SK-N-SH (cell line): ENCODE measurements around the gene EXOC6B. TPM values are rescaled to one million over a fixed set of nuclear protein-coding genes. Genes with fewer than 3 reads are reported as not detected.

ENCODE experiments used
- CTCF ChIA-PET: fragments of 300-600, 350-600 bp; formaldehyde crosslinking; extraction: SDS; loops from one replicate; lab custom pipeline; 2021; lab: Yijun Ruan, JAX
- POLR2A ChIA-PET: fragments of 350-600 bp; sonication (Branson Sonifier 250); formaldehyde crosslinking; extraction: SDS; loops from one replicate; lab custom pipeline; 2020; ENCODE audit warnings: antibody characterized with exemption, inconsistent platforms; lab: Yijun Ruan, JAX
- DNase-seq: peaks from one replicate; pipeline ENCODE4 v3.0.0; 2012
- H2AFZ ChIP-seq: fragments of 200-600 bp; sonication (generic); 2 replicates; pipeline ENCODE4 v1.8.1; 2016; ENCODE audit warnings: antibody characterized with exemption, mild to moderate bottlenecking, low read depth
- H3F3A ChIP-seq: fragments of 200-600 bp; sonication (generic); replicated peaks from 2 replicates; pipeline ENCODE3; 2016; ENCODE audit warnings: antibody characterized with exemption, mild to moderate bottlenecking; ENCODE audit not compliant: insufficient read depth
- H3K27ac ChIP-seq, 2 experiments: fragments of 200-500 bp in 1 of 2; fragments of 200-600 bp in 1 of 2; sonication (Bioruptor generic) in 1 of 2; sonication (generic), shearing (Covaris generic) in 1 of 2; 2 replicates each; pipeline versions ENCODE4 v1.5.1 to v1.6.1; 2014 to 2016; ENCODE audit warnings: low read depth in 2 of 2, inconsistent platforms in 1 of 2, low read length in 1 of 2, mild to moderate bottlenecking in 1 of 2, mixed read lengths in 1 of 2
- H3K27me3 ChIP-seq: fragments of 200-600 bp; sonication (generic), shearing (Covaris generic); 2 replicates; pipeline ENCODE4 v1.6.1; 2016; ENCODE audit warnings: mixed run types; ENCODE audit not compliant: insufficient read depth
- H3K36me3 ChIP-seq, 2 experiments: fragments of 200-500 bp in 1 of 2; fragments of 200-600 bp in 1 of 2; sonication (Bioruptor generic) in 1 of 2; sonication (generic) in 1 of 2; replicated peaks in 1 of 2; 2 replicates each; pipeline versions ENCODE3 to v1.5.1; 2014 to 2016; ENCODE audit warnings: low read length in 1 of 2, mild to moderate bottlenecking in 1 of 2; ENCODE audit not compliant: insufficient read depth in 2 of 2, control insufficient read depth in 1 of 2
- H3K4me1 ChIP-seq, 2 experiments: fragments of 200-500 bp in 1 of 2; fragments of 200-600 bp in 1 of 2; sonication (Bioruptor generic) in 1 of 2; sonication (generic), shearing (Covaris generic) in 1 of 2; 2 replicates each; pipeline versions ENCODE4 v1.5.1 to v1.6.1; 2014 to 2016; ENCODE audit warnings: low read depth in 1 of 2, low read length in 1 of 2, mixed run types in 1 of 2; ENCODE audit not compliant: insufficient read depth in 2 of 2, control insufficient read depth in 1 of 2
- H3K4me2 ChIP-seq: fragments of 200-600 bp; sonication (generic), shearing (Covaris generic); 2 replicates; pipeline ENCODE4 v1.6.1; 2017; ENCODE audit warnings: mixed run types
- H3K4me3 ChIP-seq, 2 experiments: fragments of 200-500 bp in 1 of 2; fragments of 200-600 bp in 1 of 2; sonication (Bioruptor generic) in 1 of 2; sonication (generic), shearing (Covaris generic) in 1 of 2; 2 replicates each; pipeline versions ENCODE4 v1.5.1 to v1.8.1; 2014 to 2016; ENCODE audit warnings: low read depth in 2 of 2, inconsistent platforms in 1 of 2, low read length in 1 of 2, mild to moderate bottlenecking in 1 of 2, mixed read lengths in 1 of 2, moderate library complexity in 1 of 2
- H3K79me2 ChIP-seq: fragments of 200-600 bp; sonication (generic); 2 replicates; pipeline ENCODE4 v1.8.1; 2017; ENCODE audit warnings: mild to moderate bottlenecking; ENCODE audit not compliant: insufficient read depth
- H3K9ac ChIP-seq: fragments of 200-600 bp; sonication (generic); 2 replicates; pipeline ENCODE4 v1.6.1; 2017; ENCODE audit warnings: mixed run types
- H3K9me2 ChIP-seq: fragments of 200-600 bp; sonication (generic); 2 replicates; pipeline ENCODE4 v1.6.1; 2017; ENCODE audit warnings: mixed run types
- H3K9me3 ChIP-seq: fragments of 200-600 bp; sonication (generic); 2 replicates; pipeline ENCODE4 v1.6.1; 2017; ENCODE audit warnings: mixed run types, mild to moderate bottlenecking, moderate library complexity
- H4K20me1 ChIP-seq: fragments of 200-600 bp; sonication (generic); 2 replicates; pipeline ENCODE4 v1.6.1; 2017; ENCODE audit warnings: mild to moderate bottlenecking, mixed run types; ENCODE audit not compliant: insufficient read depth
- EP300 ChIP-seq, 2 experiments: IDR thresholded peaks; 2 replicates each; pipeline versions ENCODE4 v1.4.0 to v1.6.1; 2012; ENCODE audit warnings: borderline replicate concordance in 1 of 2, low read depth in 1 of 2, low read length in 1 of 2
- EZH2phosphoT487 ChIP-seq: fragments of 200-600 bp; sonication (generic); IDR thresholded peaks from 2 replicates; pipeline ENCODE4 v1.6.1; 2017; ENCODE audit warnings: low read depth, mixed run types, mild to moderate bottlenecking, antibody characterized with exemption, moderate library complexity, borderline replicate concordance
- FOXM1 ChIP-seq: IDR thresholded peaks from 2 replicates; pipeline ENCODE4 v1.4.0; 2012; ENCODE audit warnings: low read depth, mild to moderate bottlenecking
- GABPA ChIP-seq: IDR thresholded peaks from 2 replicates; pipeline ENCODE4 v1.4.0; 2012; ENCODE audit warnings: low read depth, mild to moderate bottlenecking
- MEF2A ChIP-seq: IDR thresholded peaks from 2 replicates; pipeline ENCODE4 v1.4.0; 2012; ENCODE audit warnings: low read depth, borderline replicate concordance
- MXI1 ChIP-seq: IDR thresholded peaks from 2 replicates; pipeline ENCODE4 v1.6.1; 2012; ENCODE audit warnings: mild to moderate bottlenecking, low read depth, low read length, improper control_type of control experiment
- POLR2AphosphoS5 ChIP-seq: IDR thresholded peaks from 2 replicates; pipeline ENCODE4 v1.6.1; 2012; ENCODE audit warnings: low read depth, low read length
- RCOR1 ChIP-seq: fragments of 150-350 bp; IDR thresholded peaks from 2 replicates; pipeline ENCODE4 v1.6.1; 2017; ENCODE audit warnings: antibody characterized with exemption, low read length
- TAF1 ChIP-seq: IDR thresholded peaks from 2 replicates; pipeline ENCODE4 v1.6.1; 2012; ENCODE audit warnings: low read depth, mild to moderate bottlenecking, low read length, moderate library complexity, borderline replicate concordance
- TCF12 ChIP-seq: IDR thresholded peaks from 2 replicates; pipeline ENCODE4 v1.4.0; 2012
- YY1 ChIP-seq: IDR thresholded peaks from 2 replicates; pipeline ENCODE4 v1.4.0; 2012; ENCODE audit warnings: low read depth, mild to moderate bottlenecking
- WGBS: methylation state at CpG from one replicate; pipeline ENCODE4 v1.1.6; 2017; ENCODE audit warnings: low lambda C conversion rate; 5-methylcytosine and 5-hydroxymethylcytosine counted together
- polyA plus RNA-seq, 3 experiments: library from polyadenylated mRNA; depleted of rRNA; stranded (reverse); fragments of >200 nt; gene quantifications; 2 replicates each; pipeline ENCODE4 v1.2.3, GENCODE V29; 2012
- TF ChIP-seq, protein P1 (sequence below): fragments of 200-600 bp; sonication (generic); IDR thresholded peaks from 2 replicates; pipeline ENCODE4 v1.6.1; 2017; ENCODE audit warnings: antibody characterized with exemption, mild to moderate bottlenecking, moderate library complexity
- TF ChIP-seq, protein P2 (sequence below): IDR thresholded peaks from 2 replicates; pipeline ENCODE4 v1.4.0; 2012; ENCODE audit warnings: low read depth
- TF ChIP-seq, protein P3 (sequence below): IDR thresholded peaks from 2 replicates; pipeline ENCODE4 v1.6.1; 2012; ENCODE audit warnings: mild to moderate bottlenecking, low read depth, low read length, moderate library complexity
- TF ChIP-seq, protein P4 (sequence below): IDR thresholded peaks from 2 replicates; pipeline ENCODE4 v1.4.0; 2012; ENCODE audit warnings: low read depth, borderline replicate concordance
- TF ChIP-seq, protein P5 (sequence below): IDR thresholded peaks from 2 replicates; pipeline ENCODE4; 2012
- TF ChIP-seq, protein P6 (sequence below): fragments of 150-350 bp; IDR thresholded peaks from 2 replicates; pipeline ENCODE4 v1.6.1; 2017; ENCODE audit warnings: antibody characterized with exemption, low read length, low read depth, borderline replicate concordance
- TF ChIP-seq, protein P7 (sequence below): fragments of 150-350 bp; IDR thresholded peaks from 2 replicates; pipeline ENCODE4 v1.6.1; 2016; ENCODE audit warnings: mild to moderate bottlenecking, low read depth, low read length

EXOC6B gene
- polyA plus RNA-seq, 1 of the 3 experiments (the other 2 are of a cell fraction) = 7.4 TPM

DNA sequence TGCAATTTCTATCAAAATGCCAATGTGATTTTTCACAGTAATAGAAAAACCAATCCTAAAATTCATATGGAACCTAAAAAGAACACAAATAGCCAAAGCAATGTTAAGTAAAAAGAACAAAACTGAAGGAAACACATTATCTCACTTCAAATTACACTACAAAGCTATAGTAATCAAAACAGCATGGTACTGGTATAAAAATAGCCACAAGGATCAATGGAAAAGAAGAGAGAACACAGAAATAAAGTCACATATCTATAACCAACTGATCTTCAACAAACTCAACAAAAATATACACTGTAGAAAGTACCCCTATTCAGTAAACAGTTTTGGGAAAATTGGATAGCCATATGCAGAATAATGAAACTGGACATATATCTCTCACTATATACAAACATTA lies 426.0 kb downstream of the EXOC6B start:
- no peaks in the 10 kb centered on the region for H3K27me3 ChIP-seq
- H3F3A ChIP-seq = peaks cover 3% of the 10 kb centered on the region
- H3K4me2 ChIP-seq = no peak overlapping the region
- TF ChIP-seq GABPA = no peak
- TF ChIP-seq, protein P1, sequence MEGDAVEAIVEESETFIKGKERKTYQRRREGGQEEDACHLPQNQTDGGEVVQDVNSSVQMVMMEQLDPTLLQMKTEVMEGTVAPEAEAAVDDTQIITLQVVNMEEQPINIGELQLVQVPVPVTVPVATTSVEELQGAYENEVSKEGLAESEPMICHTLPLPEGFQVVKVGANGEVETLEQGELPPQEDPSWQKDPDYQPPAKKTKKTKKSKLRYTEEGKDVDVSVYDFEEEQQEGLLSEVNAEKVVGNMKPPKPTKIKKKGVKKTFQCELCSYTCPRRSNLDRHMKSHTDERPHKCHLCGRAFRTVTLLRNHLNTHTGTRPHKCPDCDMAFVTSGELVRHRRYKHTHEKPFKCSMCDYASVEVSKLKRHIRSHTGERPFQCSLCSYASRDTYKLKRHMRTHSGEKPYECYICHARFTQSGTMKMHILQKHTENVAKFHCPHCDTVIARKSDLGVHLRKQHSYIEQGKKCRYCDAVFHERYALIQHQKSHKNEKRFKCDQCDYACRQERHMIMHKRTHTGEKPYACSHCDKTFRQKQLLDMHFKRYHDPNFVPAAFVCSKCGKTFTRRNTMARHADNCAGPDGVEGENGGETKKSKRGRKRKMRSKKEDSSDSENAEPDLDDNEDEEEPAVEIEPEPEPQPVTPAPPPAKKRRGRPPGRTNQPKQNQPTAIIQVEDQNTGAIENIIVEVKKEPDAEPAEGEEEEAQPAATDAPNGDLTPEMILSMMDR = no peak
- no peak for TF ChIP-seq YY1
- no peak for TF ChIP-seq TAF1
- no peak for TF ChIP-seq EZH2phosphoT487
- TF ChIP-seq, protein P2, sequence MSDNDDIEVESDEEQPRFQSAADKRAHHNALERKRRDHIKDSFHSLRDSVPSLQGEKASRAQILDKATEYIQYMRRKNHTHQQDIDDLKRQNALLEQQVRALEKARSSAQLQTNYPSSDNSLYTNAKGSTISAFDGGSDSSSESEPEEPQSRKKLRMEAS = no peak
- TF ChIP-seq EP300 (IDR thresholded peaks at IDR 0.05; ENCODE audit: borderline replicate concordance in 1 of 2, low read depth in 1 of 2, low read length in 1 of 2) = no peak
- no peak for TF ChIP-seq MXI1
- DNase-seq = no peak
- no peaks in the 10 kb centered on the region; a peak in 1 of 4 replicates for H3K4me1 ChIP-seq
- H4K20me1 ChIP-seq = no peaks in the 10 kb centered on the region
- no peaks in the 10 kb centered on the region for H3K79me2 ChIP-seq
- H3K27ac ChIP-seq = no peak overlapping the region
- no peak overlapping the region for H2AFZ ChIP-seq
- no peaks in the 10 kb centered on the region for H3K36me3 ChIP-seq
- no peaks in the 10 kb centered on the region for H3K9me2 ChIP-seq
- H3K9me3 ChIP-seq = peaks cover 13% of the 10 kb centered on the region
- no peak overlapping the region for H3K9ac ChIP-seq
- CTCF ChIA-PET = no interaction called here
- no peak overlapping the region for H3K4me3 ChIP-seq
- POLR2A ChIA-PET = no interaction called here

DNA sequence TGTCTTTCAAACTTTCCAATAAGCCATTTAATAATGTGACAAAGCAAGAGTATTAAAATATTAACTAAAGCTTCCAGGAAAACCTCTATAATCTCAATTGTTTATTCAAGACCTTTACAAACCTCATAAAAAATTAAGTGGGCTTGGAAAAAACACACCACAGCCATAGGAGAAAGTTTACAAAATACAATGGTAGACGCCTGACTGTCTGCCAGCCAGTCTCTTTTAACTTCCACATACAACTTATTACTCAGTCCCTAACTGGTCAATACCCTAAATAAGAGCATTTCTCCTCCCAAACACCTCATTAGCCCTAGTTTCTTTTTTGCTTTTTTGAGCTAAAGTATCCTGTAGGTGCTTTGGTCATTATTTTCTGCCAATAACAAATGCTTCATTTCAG lies 430.7 kb downstream of the EXOC6B start:
- Histone ChIP-seq H3K79me2 (no peaks in the 10 kb centered on the region), H3K4me2 (no peak overlapping the region), H3K9me3 (peaks cover 6% of the 10 kb centered on the region), H3K4me3 (no peak overlapping the region), H4K20me1 (no peaks in the 10 kb centered on the region), H2AFZ (no peak overlapping the region), H3K9me2 (no peaks in the 10 kb centered on the region; the same call in 1 of the 2 replicates), H3F3A (no peaks in the 10 kb centered on the region), H3K27ac (no peak overlapping the region), H3K9ac (no peak overlapping the region), H3K4me1 (no peaks in the 10 kb centered on the region; a peak in 1 of 4 replicates), H3K27me3 (no peaks in the 10 kb centered on the region), H3K36me3 (no peaks in the 10 kb centered on the region)
- POLR2A ChIA-PET = no interaction called here
- CTCF ChIA-PET = no interaction called here
- 88% methylated on average over 1 of the region's 1 CpG for WGBS
- DNase-seq = no peak
- TF ChIP-seq RCOR1 (no peak), FOXM1 (no peak), MEF2A (no peak), POLR2AphosphoS5 (no peak), MXI1 (no peak), YY1 (no peak), TCF12 (no peak)
- TF ChIP-seq, protein P3, sequence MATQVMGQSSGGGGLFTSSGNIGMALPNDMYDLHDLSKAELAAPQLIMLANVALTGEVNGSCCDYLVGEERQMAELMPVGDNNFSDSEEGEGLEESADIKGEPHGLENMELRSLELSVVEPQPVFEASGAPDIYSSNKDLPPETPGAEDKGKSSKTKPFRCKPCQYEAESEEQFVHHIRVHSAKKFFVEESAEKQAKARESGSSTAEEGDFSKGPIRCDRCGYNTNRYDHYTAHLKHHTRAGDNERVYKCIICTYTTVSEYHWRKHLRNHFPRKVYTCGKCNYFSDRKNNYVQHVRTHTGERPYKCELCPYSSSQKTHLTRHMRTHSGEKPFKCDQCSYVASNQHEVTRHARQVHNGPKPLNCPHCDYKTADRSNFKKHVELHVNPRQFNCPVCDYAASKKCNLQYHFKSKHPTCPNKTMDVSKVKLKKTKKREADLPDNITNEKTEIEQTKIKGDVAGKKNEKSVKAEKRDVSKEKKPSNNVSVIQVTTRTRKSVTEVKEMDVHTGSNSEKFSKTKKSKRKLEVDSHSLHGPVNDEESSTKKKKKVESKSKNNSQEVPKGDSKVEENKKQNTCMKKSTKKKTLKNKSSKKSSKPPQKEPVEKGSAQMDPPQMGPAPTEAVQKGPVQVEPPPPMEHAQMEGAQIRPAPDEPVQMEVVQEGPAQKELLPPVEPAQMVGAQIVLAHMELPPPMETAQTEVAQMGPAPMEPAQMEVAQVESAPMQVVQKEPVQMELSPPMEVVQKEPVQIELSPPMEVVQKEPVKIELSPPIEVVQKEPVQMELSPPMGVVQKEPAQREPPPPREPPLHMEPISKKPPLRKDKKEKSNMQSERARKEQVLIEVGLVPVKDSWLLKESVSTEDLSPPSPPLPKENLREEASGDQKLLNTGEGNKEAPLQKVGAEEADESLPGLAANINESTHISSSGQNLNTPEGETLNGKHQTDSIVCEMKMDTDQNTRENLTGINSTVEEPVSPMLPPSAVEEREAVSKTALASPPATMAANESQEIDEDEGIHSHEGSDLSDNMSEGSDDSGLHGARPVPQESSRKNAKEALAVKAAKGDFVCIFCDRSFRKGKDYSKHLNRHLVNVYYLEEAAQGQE = no peak
- TF ChIP-seq, protein P4, sequence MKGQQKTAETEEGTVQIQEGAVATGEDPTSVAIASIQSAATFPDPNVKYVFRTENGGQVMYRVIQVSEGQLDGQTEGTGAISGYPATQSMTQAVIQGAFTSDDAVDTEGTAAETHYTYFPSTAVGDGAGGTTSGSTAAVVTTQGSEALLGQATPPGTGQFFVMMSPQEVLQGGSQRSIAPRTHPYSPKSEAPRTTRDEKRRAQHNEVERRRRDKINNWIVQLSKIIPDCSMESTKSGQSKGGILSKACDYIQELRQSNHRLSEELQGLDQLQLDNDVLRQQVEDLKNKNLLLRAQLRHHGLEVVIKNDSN = no peak
- TF ChIP-seq, protein P5, sequence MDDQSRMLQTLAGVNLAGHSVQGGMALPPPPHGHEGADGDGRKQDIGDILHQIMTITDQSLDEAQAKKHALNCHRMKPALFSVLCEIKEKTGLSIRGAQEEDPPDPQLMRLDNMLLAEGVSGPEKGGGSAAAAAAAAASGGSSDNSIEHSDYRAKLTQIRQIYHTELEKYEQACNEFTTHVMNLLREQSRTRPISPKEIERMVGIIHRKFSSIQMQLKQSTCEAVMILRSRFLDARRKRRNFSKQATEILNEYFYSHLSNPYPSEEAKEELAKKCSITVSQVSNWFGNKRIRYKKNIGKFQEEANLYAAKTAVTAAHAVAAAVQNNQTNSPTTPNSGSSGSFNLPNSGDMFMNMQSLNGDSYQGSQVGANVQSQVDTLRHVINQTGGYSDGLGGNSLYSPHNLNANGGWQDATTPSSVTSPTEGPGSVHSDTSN = no peak
- TF ChIP-seq, protein P2 = no peak
- TF ChIP-seq, protein P6, sequence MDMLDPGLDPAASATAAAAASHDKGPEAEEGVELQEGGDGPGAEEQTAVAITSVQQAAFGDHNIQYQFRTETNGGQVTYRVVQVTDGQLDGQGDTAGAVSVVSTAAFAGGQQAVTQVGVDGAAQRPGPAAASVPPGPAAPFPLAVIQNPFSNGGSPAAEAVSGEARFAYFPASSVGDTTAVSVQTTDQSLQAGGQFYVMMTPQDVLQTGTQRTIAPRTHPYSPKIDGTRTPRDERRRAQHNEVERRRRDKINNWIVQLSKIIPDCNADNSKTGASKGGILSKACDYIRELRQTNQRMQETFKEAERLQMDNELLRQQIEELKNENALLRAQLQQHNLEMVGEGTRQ = no peak
- TF ChIP-seq, protein P7, sequence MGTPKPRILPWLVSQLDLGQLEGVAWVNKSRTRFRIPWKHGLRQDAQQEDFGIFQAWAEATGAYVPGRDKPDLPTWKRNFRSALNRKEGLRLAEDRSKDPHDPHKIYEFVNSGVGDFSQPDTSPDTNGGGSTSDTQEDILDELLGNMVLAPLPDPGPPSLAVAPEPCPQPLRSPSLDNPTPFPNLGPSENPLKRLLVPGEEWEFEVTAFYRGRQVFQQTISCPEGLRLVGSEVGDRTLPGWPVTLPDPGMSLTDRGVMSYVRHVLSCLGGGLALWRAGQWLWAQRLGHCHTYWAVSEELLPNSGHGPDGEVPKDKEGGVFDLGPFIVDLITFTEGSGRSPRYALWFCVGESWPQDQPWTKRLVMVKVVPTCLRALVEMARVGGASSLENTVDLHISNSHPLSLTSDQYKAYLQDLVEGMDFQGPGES = no peak
